GM18951 (cell line): ENCODE data around the gene PCED1A.

Experiments used
- POLR2A ChIP-seq: IDR thresholded peaks from 4 replicates; pipeline ENCODE4 v1.6.1; 2011; ENCODE audit warnings: mild to moderate bottlenecking; ENCODE audit not compliant: insufficient read length, insufficient read depth; ENCODE audit errors: extremely low read depth
- in situ Hi-C: fragments of 300-500 bp; cut with MboI; formaldehyde crosslinking; loops from one replicate; pipeline ENCODE4 v1.12.0; 2022; ENCODE audit warnings: low sequenced_read_pairs, mixed read lengths, inconsistent platforms; ENCODE audit not compliant: unreplicated experiment

The PCED1A gene

DNA sequence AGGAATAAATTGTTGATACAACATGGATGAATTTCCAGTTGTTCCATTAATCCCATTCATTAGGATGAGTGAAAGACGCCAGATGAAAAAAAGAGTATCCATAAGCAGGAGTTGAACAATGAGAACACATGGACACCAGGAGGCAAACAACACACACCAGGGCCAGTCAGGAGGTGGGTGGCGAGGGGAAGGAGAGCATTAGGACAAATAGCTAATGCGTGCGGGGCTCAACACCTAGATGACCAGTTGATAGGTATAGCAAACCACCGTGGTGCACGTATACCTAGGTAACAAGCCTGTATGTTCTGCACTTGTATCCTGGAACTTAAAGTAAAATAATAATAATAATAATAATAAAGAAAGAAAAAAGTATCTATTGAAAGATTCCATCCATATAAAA, 11.1 kb downstream of the PCED1A start:
- in situ Hi-C loops: no loop called here
- no peak for TF ChIP-seq POLR2A

DNA sequence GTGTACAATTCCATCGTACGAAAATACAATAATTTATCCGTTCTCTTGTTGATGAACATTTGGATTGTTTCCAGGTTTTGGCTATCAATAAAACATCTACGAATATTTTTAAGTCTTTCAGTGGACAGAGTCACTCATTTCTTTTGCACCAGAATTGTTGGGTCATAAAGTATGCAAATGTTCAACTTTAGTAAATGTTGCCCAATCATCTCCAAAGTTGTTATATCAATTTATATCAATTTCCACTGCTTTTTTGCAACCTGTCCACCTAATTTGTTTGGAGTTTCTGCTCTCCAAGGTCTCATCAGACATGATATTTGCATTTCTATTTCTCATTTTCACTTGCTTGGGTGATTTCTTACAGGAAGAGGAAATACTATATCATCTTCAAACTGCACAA, 13.8 kb downstream of the PCED1A start:
- in situ Hi-C loops: no loop called here

DNA sequence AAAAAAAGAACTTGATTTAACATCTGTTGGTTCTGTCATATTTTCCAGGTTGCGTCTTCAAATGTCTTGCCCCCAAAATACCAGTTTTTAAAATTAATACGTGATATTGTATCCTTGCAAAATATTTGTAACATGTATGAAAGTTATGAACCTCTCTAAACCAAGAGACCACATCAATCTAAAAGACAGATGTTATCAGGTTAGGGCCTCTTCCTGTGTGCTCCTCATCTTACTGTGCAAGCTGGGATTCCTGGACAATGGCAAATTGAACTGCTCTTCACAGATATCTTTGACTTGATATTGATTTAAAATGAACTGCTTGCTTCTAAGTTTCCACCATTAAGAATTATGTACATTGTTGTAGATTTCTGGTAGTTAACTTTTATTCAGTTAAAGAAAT, 14.7 kb downstream of the PCED1A start:
- in situ Hi-C loops: no loop called here
- no peak for TF ChIP-seq POLR2A

More for the DNA sequence above, 13.8 kb downstream of the PCED1A start:
- TF ChIP-seq POLR2A: no peak

DNA sequence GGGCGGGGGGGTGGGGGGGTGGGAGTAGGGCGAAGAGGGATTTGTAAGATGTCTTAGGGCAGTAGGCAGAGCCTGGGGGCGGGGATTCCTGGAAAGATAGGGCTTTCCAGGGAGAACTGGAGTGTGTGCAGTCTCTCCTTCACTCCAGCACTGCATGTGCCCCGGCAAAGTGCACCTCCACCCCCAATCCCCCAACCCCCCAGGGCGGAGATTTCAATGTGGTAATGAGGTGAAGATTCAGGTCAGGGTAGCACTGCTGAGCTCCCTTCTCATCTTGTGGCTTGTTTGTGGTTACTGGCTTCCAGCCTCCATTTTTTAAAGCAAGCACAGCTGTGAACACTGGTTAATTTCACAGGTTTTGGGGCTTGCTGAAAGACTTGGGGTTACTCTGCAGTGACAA, 18.4 kb downstream of the PCED1A start:
- in situ Hi-C loops: no loop called here
- no peak for TF ChIP-seq POLR2A

DNA sequence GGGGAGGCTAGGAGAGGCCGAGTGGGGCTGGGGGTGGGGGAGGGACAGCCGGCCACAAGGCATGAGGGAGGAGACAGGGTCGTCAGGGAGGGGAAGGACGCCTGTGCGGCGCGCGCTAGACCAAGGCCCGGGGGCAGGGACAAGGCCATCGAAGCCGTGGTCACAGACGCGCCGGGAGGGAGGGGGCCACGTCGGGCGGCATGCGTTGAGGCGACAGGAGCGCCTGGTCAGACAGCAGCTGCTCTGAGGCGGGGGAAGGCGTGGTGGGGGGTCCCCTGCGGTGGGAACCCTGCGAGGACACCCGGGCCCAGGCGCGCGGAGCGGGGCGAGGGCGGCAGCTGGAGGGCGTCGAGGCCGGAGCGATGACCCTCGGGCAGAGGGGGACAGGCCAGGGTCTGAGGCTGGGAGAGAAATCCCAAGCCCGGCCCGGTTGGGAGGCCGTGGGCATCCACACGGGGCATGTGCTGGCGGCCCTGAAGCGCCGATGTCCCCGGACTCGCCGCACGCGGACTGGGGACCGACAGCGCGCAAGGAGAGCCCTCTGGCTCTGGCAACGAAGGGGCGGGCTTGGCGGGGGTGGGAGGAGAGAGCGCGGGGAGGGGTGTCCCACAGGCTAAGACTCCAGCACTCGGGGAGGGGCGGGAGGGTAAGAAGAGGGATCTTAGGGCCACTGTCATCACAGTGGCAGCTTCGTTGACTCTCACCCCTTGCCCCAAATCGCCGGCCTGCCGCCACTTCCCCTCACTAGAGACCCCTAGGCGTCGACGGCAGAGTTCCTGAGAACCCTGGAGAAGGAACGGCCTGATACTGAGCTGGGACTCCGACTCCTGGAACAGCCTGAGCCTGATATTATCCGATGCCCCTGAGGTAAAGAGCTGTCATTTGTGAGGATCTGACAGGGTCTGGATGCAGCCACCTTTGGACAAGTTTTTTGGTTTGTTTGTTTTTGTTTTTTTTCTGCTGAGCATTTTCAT, 19.3 kb downstream of the PCED1A start:
- TF ChIP-seq POLR2A: no peak
- in situ Hi-C loops: no loop called here

DNA sequence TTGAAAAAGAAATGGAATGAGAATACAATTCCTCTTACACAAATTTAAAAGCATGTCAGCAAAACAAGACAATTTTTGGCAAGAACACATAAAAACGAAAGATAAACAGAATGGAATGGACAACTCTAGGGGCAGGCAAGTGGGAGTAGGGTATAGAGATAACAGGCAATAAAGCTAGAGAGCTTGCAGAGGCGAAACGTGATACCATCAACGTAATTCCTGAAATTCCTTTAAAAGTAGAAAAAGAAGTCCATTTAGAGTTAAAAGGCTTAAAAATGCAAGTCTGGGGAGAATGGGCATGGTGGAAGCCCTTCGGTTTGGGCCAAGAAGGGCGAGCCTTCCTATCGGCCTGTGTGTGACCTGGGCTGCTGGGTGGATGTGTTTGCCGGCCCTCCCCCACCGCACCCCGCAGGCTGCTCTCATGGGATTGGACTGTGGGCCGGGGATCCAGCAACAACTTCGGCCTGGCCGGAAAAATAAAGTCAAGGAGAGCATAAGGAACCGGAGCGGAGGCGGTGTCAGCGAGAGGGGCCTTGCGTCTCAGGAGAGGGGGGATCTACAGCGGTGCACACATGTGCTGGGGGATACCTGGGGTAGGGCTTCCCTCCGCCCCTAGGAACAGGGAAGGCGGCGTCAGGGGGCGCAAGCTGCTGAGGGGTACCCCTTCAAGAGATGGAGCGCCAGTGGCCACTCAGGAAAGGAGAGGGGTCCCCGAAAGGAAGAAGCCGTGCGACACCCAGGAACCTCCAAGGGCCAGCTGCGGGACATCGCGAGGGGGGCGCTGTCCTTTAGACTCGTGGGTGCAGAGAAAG, 20.2 kb downstream of the PCED1A start:
- in situ Hi-C loops: no loop called here
- no peak for TF ChIP-seq POLR2A

DNA sequence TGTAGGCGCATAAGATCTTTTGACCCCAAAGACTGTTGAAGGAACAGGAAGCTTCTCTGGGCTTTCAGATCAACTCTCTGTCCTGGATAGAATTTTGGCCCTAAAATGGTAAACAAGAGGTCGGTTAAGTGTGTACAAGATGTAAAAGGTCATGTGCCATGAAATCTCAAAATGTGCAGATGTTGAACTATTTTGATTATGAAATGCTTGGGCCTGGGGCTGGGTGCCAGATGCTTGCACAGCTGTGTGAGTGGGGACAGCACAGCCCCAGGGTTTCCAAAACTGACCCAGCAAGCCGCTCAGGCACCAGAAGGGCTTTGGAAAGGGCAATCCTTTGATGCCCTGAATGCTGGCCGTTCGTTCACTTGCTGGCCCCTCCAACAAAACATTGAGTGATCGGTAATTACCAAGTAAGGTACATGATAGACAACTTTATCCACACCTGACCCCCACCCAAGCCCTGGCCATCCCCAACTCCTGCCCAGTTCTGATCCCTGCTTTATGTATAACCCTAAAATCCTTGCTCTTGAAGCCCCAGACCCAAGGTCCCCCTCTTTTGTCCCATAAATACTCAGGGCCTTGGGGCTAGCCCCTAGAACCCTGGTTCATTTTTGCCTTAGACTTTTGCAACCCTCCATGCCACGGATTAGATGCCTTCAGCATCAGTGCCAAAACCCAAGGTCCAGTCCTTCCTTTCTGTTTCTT, 22.4 kb downstream of the PCED1A start:
- in situ Hi-C loops: no loop called here
- no peak for TF ChIP-seq POLR2A

DNA sequence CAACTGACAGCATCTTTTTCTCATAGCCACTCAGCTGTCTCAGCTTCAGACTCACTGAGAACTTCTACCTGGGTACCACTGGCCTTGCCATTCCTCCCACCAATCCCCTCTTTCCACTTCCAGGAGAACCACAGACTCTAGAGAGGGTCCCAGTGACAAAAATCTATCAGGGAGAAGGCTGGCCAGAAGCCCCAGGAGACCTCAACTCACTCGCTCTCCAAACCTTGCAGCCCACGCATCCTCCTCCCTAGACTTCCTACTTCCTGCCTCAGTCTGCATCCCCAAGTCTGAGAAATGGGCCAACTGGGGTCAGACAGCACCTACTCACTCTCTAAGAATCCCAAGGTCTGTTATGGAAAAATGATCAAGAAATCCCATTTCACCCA, 23.1 kb downstream of the PCED1A start:
- no peak for TF ChIP-seq POLR2A
- in situ Hi-C loops: no loop called here

DNA sequence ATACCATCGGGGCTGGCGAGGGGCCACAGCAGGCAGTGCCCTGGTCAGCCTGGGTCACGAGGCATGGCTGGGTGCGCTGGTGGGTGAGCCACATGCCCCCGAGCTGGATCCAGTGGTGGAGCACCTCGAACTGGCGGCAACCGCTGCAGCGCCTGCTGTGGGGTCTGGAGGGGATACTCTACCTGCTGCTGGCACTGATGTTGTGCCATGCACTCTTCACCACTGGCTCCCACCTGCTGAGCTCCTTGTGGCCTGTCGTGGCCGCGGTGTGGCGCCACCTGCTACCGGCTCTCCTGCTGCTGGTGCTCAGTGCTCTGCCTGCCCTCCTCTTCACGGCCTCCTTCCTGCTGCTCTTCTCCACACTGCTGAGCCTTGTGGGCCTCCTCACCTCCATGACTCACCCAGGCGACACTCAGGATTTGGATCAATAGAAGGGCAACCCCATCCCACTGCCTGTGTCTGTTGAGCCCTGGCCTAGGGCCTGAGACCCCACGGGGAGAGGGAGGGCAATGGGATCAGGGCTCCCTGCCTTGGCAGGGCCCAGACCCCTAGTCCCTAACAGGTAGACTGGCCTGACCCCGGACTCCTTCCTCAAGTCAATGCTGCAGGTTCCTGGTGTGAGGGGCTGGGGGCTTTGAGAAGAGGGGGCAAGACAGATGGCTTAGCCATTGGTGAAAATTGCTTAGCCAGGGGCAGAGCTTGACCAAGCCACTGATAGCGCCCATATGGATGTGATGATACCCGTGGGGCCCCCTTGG, 23.7 kb downstream of the PCED1A start:
- in situ Hi-C loops: no loop called here
- TF ChIP-seq POLR2A: no peak

DNA sequence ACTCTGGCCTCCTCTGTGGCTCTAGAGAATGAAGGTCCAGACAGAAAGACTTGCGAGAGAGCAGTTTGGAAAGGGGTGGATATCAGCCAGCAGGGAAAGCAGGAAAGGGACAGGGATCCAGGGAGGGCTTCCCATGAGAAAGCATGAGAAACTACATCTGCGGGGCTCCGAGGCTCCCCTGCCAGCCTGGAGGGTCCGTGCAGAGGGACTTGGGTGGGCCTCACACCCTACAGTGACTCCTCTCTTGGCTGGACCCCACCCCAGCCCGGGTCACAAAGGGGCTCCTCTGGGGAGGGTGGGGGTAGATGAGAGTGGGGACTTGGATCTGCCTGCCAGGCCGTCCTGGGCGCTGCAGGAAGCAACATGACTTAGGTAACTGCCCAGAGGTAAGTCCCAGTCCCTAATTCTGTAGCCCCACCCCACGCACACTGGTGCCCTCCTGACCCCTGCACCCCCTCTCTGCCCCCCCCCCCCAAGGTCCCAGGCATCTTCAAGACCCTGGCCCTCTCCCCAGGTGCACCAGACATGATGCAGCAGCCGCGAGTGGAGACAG, 24.3 kb downstream of the PCED1A start, which contains the start of gene TMEM239:
TSS of gene TMEM239 (plus strand) at position 335 of the 553 bp plus-strand sequence. CDS start at position 526, 191 bp downstream.
- in situ Hi-C loops: no loop called here
- no peak for TF ChIP-seq POLR2A

DNA sequence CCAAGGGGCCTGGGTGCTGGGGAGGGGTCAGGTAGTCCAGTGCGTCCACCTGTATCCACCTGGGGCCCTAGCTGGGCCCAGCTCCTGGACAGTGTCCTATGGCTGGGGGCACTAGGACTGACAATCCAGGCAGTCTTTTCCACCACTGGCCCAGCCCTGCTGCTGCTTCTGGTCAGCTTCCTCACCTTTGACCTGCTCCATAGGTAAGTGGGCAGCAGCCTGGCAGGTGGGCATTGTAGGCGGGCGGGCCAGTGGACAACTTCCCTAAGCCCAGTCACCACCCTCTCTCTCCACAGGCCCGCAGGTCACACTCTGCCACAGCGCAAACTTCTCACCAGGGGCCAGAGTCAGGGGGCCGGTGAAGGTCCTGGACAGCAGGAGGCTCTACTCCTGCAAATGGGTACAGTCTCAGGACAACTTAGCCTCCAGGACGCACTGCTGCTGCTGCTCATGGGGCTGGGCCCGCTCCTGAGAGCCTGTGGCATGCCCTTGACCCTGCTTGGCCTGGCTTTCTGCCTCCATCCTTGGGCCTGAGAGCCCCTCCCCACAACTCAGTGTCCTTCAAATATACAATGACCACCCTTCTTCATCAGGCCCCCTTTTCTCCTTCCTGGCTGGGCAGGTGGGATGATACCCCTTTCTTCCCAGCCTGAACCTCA, 25.1 kb downstream of the PCED1A start:
- no peak for TF ChIP-seq POLR2A
- in situ Hi-C loops: no loop called here
